CD4-positive, alpha-beta T cell (primary cell): ENCODE measurements around the gene GATAD2B. TPM values are rescaled to one million over a fixed set of nuclear protein-coding genes. Genes with fewer than 3 reads are reported as not detected.

Experiments used
- ATAC-seq: fragments of 200-7000 bp; cut with Tn5 transposase; one replicate; pipeline ENCODE4 v1.10.0; 2022; ENCODE audit warnings: mild to moderate bottlenecking; ENCODE audit not compliant: poor library complexity
- CTCF ChIA-PET: fragments of 350-600 bp; sonication (Branson Sonifier 250); formaldehyde crosslinking; loops from one replicate; lab custom pipeline; 2021; ENCODE audit warnings: antibody characterized with exemption, inconsistent platforms; lab: Charles Lee
- POLR2A ChIA-PET: fragments of 350-600 bp; sonication (Branson Sonifier 250); formaldehyde crosslinking; loops from one replicate; lab custom pipeline; 2021; ENCODE audit warnings: antibody characterized with exemption, inconsistent platforms; lab: Charles Lee
- DNase-seq, 14 experiments: peaks; one replicate each; pipeline ENCODE4 v3.0.0-alpha.2; 2013 to 2020; ENCODE audit warnings: mixed read lengths in 2 of 14
- H3K27ac ChIP-seq, 2 donors: one replicate each; pipeline versions ENCODE4 v1.5.1 to v1.7.0; 2013; ENCODE audit warnings: low read length in 2 of 2, low read depth in 1 of 2, mild to moderate bottlenecking in 1 of 2
- H3K27me3 ChIP-seq, 2 experiments: 1 replicate in 1 of 2; 2 replicates in 1 of 2; pipeline versions ENCODE4 v1.6.1 to v1.7.0; 2013; ENCODE audit warnings: low read length in 2 of 2, control low read depth in 1 of 2, mild to moderate bottlenecking in 1 of 2, moderate library complexity in 1 of 2; ENCODE audit not compliant: insufficient read depth in 2 of 2, control insufficient read depth in 1 of 2
- H3K36me3 ChIP-seq: one replicate; pipeline ENCODE4 v1.6.1; 2013; ENCODE audit warnings: low read length, control low read depth; ENCODE audit not compliant: insufficient read depth
- H3K4me1 ChIP-seq: one replicate; pipeline ENCODE4 v1.6.1; 2013; ENCODE audit warnings: low read length, control low read depth; ENCODE audit not compliant: insufficient read depth
- H3K4me3 ChIP-seq: one replicate; pipeline ENCODE4 v1.5.1; 2013; ENCODE audit warnings: mild to moderate bottlenecking, low read length, moderate library complexity
- H3K9me3 ChIP-seq, 2 experiments: 1 replicate in 1 of 2; 2 replicates in 1 of 2; pipeline versions ENCODE4 v1.6.1 to v1.7.0; 2013; ENCODE audit warnings: low read length in 2 of 2, mild to moderate bottlenecking in 2 of 2, control low read depth in 1 of 2, moderate library complexity in 1 of 2; ENCODE audit not compliant: control insufficient read depth in 1 of 2, insufficient read depth in 1 of 2
- H3K27ac Mint-ChIP-seq: one replicate; pipeline ENCODE4 v1.8.0; 2020; ENCODE audit warnings: mixed read lengths
- H3K27me3 Mint-ChIP-seq: one replicate; pipeline ENCODE4 v1.8.0; 2021; ENCODE audit warnings: mixed read lengths
- H3K36me3 Mint-ChIP-seq: one replicate; pipeline ENCODE4 v1.8.0; 2021; ENCODE audit warnings: low read depth, mixed read lengths
- H3K4me1 Mint-ChIP-seq: one replicate; pipeline ENCODE4 v1.8.0; 2021; ENCODE audit warnings: low read depth, mixed read lengths
- H3K4me3 Mint-ChIP-seq: one replicate; pipeline ENCODE4 v1.8.0; 2020; ENCODE audit warnings: mild to moderate bottlenecking, mixed read lengths
- H3K9me3 Mint-ChIP-seq: one replicate; pipeline ENCODE4 v1.8.0; 2020; ENCODE audit warnings: mixed read lengths
- intact Hi-C, 2 experiments: fragments of 100-400 bp; cut with DNase I in 1 of 2; cut with micrococcal nuclease in 1 of 2; formaldehyde crosslinking; loops; one replicate each; pipeline versions ENCODE4 v1.15.1 to v1.9.0; 2023 to 2025; cut with DNase I, micrococcal nuclease
- total RNA-seq, 174 experiments: library from RNA in 2 of 174; stranded (reverse) in 2 of 174; gene quantifications; one replicate each; pipeline ENCODE4 v1.2.3 and lab custom pipeline; 2021 to 2026
- TF ChIP-seq, protein P1 (sequence below): fragments of 200-600 bp; IDR thresholded peaks from one replicate; pipeline ENCODE4 v1.8.0; 2022; ENCODE audit warnings: antibody characterized with exemption, mild to moderate bottlenecking

The GATAD2B gene
- total RNA-seq, 2 experiments from 2014 or later, result 51.6 to 52.3 TPM

DNA sequence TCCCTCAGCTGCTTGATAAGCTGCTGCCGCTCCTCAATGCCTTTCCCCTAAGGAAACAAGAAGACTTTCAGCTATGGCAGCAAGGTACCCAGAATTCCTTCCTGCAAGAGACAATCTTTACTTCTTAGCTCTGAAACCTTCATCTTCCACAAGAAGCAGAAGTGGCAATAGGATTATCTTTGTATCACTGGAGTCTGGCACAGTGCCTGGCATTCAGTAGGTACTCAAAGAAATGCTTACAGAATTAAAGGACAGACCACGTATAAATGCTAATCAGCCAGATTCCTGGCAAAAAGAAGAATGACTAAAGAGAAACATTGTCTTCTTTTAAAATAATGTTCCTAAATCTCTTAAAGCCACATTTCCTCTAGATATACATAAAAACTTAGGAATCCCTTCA is 103.9 kb downstream of the GATAD2B start:
- Histone ChIP-seq H3K36me3 (peaks cover 64% of the 10 kb centered on the region), H3K4me1 (no peaks in the 10 kb centered on the region), H3K4me3 (no peak overlapping the region), H3K27ac (no peak overlapping the region), H3K9me3 (no peaks in the 10 kb centered on the region), H3K27me3 (no peaks in the 10 kb centered on the region)
- ATAC-seq (no peak), DNase-seq (no peak)
- Mint-ChIP-seq H3K36me3 (peaks cover 68% of the 10 kb centered on the region), H3K4me1 (no peaks in the 10 kb centered on the region), H3K4me3 (no peak overlapping the region), H3K27ac (no peak overlapping the region), H3K9me3 (no peaks in the 10 kb centered on the region), H3K27me3 (no peaks in the 10 kb centered on the region)
- ChIA-PET POLR2A (no interaction called here), CTCF (no interaction called here)
- TF ChIP-seq, protein P1, sequence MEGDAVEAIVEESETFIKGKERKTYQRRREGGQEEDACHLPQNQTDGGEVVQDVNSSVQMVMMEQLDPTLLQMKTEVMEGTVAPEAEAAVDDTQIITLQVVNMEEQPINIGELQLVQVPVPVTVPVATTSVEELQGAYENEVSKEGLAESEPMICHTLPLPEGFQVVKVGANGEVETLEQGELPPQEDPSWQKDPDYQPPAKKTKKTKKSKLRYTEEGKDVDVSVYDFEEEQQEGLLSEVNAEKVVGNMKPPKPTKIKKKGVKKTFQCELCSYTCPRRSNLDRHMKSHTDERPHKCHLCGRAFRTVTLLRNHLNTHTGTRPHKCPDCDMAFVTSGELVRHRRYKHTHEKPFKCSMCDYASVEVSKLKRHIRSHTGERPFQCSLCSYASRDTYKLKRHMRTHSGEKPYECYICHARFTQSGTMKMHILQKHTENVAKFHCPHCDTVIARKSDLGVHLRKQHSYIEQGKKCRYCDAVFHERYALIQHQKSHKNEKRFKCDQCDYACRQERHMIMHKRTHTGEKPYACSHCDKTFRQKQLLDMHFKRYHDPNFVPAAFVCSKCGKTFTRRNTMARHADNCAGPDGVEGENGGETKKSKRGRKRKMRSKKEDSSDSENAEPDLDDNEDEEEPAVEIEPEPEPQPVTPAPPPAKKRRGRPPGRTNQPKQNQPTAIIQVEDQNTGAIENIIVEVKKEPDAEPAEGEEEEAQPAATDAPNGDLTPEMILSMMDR, result no peak
- intact Hi-C loops, result no loop called here

DNA sequence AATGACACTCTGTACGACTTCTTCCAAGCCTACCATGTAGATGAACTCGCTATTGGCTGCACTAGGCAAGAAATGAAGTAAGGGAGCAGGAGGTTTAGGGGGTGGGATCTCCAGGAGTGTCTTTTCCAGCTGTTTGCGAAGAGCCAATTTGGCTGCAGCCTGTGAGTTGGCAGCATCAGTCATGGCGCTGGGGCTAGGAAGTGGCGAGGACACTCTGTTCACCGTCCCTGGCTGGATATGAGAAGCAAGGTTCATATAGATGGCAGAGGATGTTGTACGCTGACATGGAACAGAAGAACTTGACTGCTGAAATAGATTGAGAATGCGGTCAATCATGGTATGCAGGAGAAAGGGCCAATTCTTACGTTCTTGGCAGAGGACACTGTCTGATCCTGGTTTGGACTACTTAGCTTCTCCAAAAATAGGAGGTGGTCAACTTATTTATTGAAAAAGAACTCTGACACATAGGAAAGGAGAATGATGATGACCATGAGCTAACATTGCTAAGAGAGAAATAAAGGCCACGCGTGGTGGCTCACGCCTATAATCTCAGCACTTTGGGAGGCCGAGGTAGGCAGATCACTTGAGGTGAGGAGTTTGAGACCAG is 106.4 kb downstream of the GATAD2B start:
- ATAC-seq (no peak), DNase-seq (no peak)
- H3K4me1 ChIP-seq, result no peaks in the 10 kb centered on the region
- POLR2A ChIA-PET, result no interaction called here
- TF ChIP-seq, protein P1, result no peak
- no peaks in the 10 kb centered on the region for H3K4me1 Mint-ChIP-seq
- H3K27me3 Mint-ChIP-seq, result no peaks in the 10 kb centered on the region
- CTCF ChIA-PET, result interaction anchor here (0.9 to 1.0 kb wide), 2 partner anchors 9 to 130 kb away, joined by 3 read pairs; partner anchors contain the start of gene DENND4B
- peaks cover 86% of the 10 kb centered on the region for H3K36me3 Mint-ChIP-seq
- H3K9me3 Mint-ChIP-seq, result no peaks in the 10 kb centered on the region
- H3K27me3 ChIP-seq, result no peaks in the 10 kb centered on the region
- no peak overlapping the region for H3K27ac Mint-ChIP-seq
- no peaks in the 10 kb centered on the region for H3K9me3 ChIP-seq
- peaks cover 82% of the 10 kb centered on the region for H3K36me3 ChIP-seq
- H3K4me3 ChIP-seq, result no peak overlapping the region
- intact Hi-C loops, result no loop called here
- H3K4me3 Mint-ChIP-seq, result no peak overlapping the region
- H3K27ac ChIP-seq, result no peak overlapping the region

- no peaks in the 10 kb centered on the region for H3K27me3 Mint-ChIP-seq
Observed at GRCh38 chr1:153805886-153806719, 116.7 kb downstream of the GATAD2B start.

More at GRCh38 chr1:153805886-153806719, 116.7 kb downstream of the GATAD2B start:
- Mint-ChIP-seq H3K36me3 (peaks cover 63% of the 10 kb centered on the region), H3K4me1 (peaks cover 42% of the 10 kb centered on the region), H3K27ac (peak overlapping the region; percentile 86), H3K4me3 (peak overlapping the region; percentile 22), H3K9me3 (no peaks in the 10 kb centered on the region)
- peak; percentile 1 for ATAC-seq
- ChIA-PET CTCF (interaction anchor here (0.8 kb wide), 1 partner anchor 141 kb away, joined by 3 read pairs; the partner anchor contains the start of gene DENND4B), POLR2A (interaction anchor here (0.7 to 4.1 kb wide), 5 partner anchors 116 to 532 kb away, joined by 3 to 20 read pairs (median 5); partner anchors contain the start of genes GATAD2B, JTB and RPS27)
- H3K27ac ChIP-seq, result peak overlapping the region; percentile 61 to 62
- intact Hi-C loops, result loop anchor here in 1 of 2 experiments (1.0 kb wide), 1 partner anchor 117 kb away; no protein-coding TSS in a partner anchor
- H3K4me3 ChIP-seq, result no peak overlapping the region
- H3K4me1 ChIP-seq, result peaks cover 21% of the 10 kb centered on the region
- TF ChIP-seq, protein P1, result no peak
- no peak for DNase-seq
- H3K36me3 ChIP-seq, result peaks cover 43% of the 10 kb centered on the region
- H3K27me3 ChIP-seq, result no peaks in the 10 kb centered on the region
- no peaks in the 10 kb centered on the region for H3K9me3 ChIP-seq
